IPS-11a (cell line): ENCODE measurements around the gene MAFG.
A peak's percentile ranks its signal among the peaks of the same experiment; 100 is the strongest.

Source experiments
- H3K4me3 ChIP-seq: one replicate; pipeline ENCODE4 v1.5.1; 2013; ENCODE audit warnings: low read depth, low read length, control low read depth

MAFG gene

GRCh38 chr17:81927653-81928543 lies at the start of gene MAFG:
TSS of gene MAFG (minus strand) at chr17:81927735. CDS start at chr17:81923185, 4,550 bp downstream.
- H3K4me3 ChIP-seq = peak within 1 kb of the TSS; percentile 54

GRCh38 chr17:81976332-81977210 lies 49.0 kb upstream of the MAFG start:
- peak overlapping the region; percentile 61 for H3K4me3 ChIP-seq

GRCh38 chr17:81973432-81973831 lies 45.9 kb upstream of the MAFG start:
- no peak overlapping the region for H3K4me3 ChIP-seq

- no peak overlapping the region for H3K4me3 ChIP-seq
Measured at GRCh38 chr17:81968850-81969812, 41.6 kb upstream of the MAFG start.

GRCh38 chr17:81968396-81968745 lies 40.8 kb upstream of the MAFG start:
- H3K4me3 ChIP-seq = no peak overlapping the region

- no peak overlapping the region for H3K4me3 ChIP-seq
Measured at GRCh38 chr17:81967533-81968395, 40.2 kb upstream of the MAFG start.

GRCh38 chr17:81967244-81967532 lies 39.7 kb upstream of the MAFG start:
- H3K4me3 ChIP-seq = no peak overlapping the region

- no peak overlapping the region for H3K4me3 ChIP-seq
Measured at GRCh38 chr17:81966343-81967243, 39.1 kb upstream of the MAFG start.

- no peak overlapping the region for H3K4me3 ChIP-seq
Measured at GRCh38 chr17:81964081-81964849, 36.7 kb upstream of the MAFG start.

GRCh38 chr17:81962499-81963441 lies 35.2 kb upstream of the MAFG start:
- no peak overlapping the region for H3K4me3 ChIP-seq

GRCh38 chr17:81961521-81962498 lies 34.3 kb upstream of the MAFG start:
- no peak overlapping the region for H3K4me3 ChIP-seq

- peak within 1 kb of the TSS; percentile 6 for H3K4me3 ChIP-seq
Measured at GRCh38 chr17:81961087-81961511, 33.6 kb upstream of the MAFG start, which contains the start of gene NOTUM. TSS of gene NOTUM (minus strand) at chr17:81961187. CDS start at chr17:81960909, 278 bp downstream.

- peak overlapping the region; percentile 6 for H3K4me3 ChIP-seq
Measured at GRCh38 chr17:81960130-81960958, 32.8 kb upstream of the MAFG start.

- no peak overlapping the region for H3K4me3 ChIP-seq
Measured at GRCh38 chr17:81959362-81960129, 32.0 kb upstream of the MAFG start.
